CD1c-positive myeloid dendritic cell (primary cell): ENCODE results near the gene PTGDS.
"Not testable (repeated sequence)": the region's sequence is repeated elsewhere in the genome, so short reads cannot be mapped to it uniquely, and the experiment has no call there.

Source experiments
- DNase-seq: peaks from one replicate; pipeline ENCODE4 v3.0.0-alpha.2; 2016; ENCODE audit errors: extremely low spot score

The PTGDS gene

DNA sequence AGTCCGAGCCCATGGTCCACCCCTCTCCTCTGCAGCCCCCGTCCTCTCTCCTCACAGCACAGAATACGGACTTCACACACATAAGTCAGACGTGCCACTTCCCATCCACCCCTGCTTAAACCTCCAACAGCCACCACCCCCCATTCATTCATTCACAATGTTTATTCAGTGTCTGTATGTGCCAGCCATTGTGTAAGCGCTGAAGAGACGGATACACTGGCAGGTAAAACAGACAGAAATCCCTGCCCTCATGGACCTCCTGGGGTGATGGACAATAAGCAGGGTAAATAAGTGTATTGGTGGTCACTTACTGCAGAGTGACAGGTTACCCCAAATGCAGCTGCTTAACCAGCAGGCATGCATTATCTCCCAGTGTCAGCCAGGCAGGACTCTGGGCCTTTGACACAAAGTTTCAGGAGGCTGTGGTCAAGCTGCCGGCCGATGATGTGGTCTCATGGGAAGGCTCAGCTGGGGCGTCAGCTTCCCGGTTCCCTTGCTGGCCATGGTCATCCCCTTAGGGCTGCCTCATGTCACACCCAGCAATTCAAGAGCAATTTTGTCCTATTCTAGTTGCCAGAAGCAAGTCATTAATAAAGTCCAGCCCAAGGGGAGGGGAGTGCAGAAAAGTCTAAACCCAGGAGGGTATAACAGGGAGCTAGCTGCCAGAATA is 13.1 kb downstream of the PTGDS start:
- no peak for DNase-seq

GRCh38 chr9:136991993-136992818 is 14.9 kb downstream of the PTGDS start, which contains the start of gene PAXX:
TSS of gene PAXX (plus strand) at chr9:136992422. CDS start at chr9:136992444, 22 bp downstream.
- DNase-seq: peak; percentile 95

- DNase-seq: no peak
Measured at GRCh38 chr9:136992819-136993369, 15.6 kb downstream of the PTGDS start.

DNA sequence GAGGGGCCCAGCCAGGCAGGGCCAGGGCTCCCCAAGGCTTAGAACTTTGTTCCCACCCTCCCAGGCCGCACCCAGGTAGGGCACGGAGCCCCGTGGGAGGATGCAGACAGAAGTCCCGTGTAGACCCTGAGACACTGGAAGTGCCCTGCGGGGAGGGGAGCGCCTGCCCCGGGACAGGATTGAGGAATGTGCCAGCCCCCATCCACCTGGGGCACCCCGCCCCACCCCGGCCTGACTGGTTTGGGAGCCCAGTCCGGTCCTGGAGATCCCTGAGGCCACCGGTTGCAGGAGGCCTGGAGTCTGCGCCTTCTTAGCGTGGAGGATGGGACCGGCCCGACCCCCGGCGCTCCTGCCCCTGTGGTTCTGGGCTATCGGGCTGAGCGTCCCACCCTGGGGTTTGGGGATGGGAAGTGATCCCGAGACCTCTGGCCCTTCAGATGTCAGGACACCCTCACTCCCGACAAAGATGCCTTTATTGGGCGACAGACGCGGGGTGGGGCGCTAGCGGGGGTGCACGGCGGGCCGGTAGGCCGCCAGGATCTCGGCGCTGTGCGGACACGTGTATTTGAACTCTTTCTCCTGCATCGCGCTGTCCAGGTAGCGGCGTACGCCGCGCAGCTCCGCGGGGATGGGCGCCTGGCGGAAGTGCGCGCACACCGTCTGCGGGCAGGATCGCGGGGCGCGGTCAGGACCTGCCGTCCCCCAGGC is 17.0 kb downstream of the PTGDS start:
- no peak for DNase-seq

DNA sequence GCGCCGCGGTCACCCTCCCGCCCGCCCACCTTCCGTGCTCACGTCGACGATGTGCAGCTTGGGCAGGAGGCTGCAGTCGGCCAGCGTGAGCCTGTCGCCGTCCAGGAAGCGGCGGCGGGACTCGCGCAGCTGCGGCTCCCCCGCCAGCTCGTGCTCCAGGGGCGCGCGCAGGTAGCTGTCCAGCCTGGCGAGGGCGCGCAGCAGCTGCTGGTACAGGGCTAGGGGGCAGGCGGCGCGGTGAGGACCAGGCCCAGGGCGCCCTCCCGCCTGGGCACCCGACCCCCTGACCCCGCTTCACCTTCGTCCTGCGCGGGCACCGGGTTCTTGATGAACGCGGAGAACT is 17.6 kb downstream of the PTGDS start:
- DNase-seq: no peak

DNA sequence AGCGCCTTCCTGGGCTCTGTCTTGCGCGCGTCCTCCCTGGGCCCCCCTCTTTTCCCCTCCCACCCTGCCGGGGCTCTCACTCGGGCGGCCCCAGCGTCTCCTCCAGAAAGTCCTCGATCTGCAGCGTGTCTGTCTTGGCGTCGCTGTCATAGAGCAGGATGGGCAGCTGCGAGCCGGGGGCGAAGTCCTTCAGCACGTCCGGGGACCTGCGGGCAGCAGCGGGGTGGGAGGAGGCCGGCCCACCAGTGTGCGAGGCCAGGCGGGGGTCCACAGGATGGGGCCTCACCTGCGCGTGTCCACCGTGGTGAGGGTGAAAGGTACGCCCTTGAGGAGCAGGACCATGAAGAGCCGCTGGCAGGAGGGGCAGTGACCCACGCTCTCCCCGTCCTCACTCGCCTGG is 18.1 kb downstream of the PTGDS start:
- no peak for DNase-seq

GRCh38 chr9:136995772-136996311 is 18.5 kb downstream of the PTGDS start:
- DNase-seq: no peak

GRCh38 chr9:136996361-136997292 is 19.3 kb downstream of the PTGDS start, which contains the start of gene CLIC3:
TSS of gene CLIC3 (minus strand) at chr9:136996568. CDS start at chr9:136996543, 25 bp downstream.
- DNase-seq: peak; percentile 56

GRCh38 chr9:136997371-136997770 is 20.1 kb downstream of the PTGDS start:
- DNase-seq: no peak

DNA sequence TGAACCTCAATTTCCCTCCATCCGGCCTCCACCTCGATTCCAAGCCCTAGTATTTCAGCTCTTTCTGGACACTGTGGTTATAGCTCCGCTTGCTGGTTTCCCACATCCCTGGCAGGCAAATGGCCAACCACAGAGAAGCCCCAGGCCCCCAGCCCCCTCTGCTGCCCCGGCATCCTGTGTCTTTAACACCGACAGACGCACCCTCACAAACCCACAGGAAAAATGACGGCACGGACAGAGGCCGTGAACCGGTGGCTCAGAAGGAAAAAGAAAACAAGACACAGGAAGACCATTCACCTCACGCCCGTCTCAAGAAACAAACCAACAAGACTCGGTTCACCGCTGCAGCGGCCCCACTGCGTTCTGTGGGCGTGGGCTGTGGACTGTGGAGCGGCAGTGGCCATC is 20.5 kb downstream of the PTGDS start:
- DNase-seq: no peak

GRCh38 chr9:137000177-137000930 is 23.1 kb downstream of the PTGDS start:
- DNase-seq: peak; percentile 72

DNA sequence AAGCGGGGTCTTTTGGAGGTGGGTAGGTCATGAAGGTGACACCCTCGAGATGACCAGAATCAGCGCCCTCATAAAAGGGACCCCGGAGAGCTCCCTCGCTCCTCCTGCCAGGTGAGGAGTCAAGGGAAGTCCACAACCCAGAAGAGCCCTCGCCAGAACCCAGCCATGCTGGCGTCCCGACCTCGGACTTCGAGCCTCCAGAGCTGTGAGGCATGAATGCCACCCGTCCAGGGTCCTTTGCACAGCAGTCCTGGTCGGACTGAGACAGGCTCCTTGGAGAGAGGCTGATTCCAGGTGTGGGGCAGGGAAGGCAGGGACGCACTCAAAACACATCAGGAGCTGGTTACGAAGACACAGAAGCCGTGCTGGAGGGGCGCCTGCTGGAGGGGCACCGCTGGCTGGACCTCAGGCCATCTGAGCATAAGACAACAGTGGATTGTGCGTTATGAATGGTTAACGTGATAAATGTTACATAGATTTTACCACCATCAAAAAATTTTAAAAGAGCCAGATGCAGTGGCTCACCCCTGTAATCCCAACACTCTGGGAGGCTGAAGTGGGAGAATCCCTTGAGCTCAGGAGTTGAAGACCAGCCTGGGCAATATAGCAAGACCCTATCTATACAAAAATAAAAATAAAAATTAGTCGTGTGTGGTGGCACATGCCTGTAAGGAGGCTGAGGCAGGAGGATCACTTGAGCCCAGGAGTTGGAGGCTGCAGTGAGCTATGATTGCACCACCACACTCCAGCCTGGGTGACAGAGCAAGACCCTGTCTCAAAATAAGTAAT is 24.7 kb downstream of the PTGDS start:
- DNase-seq: no peak

GRCh38 chr9:137002646-137003041 is 25.3 kb downstream of the PTGDS start:
- no peak for DNase-seq

DNA sequence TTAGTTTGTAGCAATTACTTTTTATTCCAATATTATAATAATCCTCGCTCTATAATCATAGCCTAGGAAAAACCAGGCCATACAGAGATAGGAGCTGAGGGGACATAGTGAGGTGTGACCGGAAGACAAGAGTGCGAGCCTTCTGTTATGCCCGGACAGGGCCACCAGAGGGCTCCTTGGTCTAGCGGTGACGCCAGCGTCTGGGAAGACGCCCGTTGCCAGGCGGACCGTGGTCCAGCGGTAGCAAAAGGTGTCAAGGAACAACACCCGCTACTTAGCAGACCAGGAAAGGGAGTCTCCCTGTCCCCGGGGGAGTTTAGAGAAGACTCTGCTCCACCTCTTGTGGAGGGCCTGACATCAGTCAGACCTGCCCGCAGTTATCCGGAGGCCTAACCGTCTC is 27.0 kb downstream of the PTGDS start:
- not testable (repeated sequence) for DNase-seq

DNA sequence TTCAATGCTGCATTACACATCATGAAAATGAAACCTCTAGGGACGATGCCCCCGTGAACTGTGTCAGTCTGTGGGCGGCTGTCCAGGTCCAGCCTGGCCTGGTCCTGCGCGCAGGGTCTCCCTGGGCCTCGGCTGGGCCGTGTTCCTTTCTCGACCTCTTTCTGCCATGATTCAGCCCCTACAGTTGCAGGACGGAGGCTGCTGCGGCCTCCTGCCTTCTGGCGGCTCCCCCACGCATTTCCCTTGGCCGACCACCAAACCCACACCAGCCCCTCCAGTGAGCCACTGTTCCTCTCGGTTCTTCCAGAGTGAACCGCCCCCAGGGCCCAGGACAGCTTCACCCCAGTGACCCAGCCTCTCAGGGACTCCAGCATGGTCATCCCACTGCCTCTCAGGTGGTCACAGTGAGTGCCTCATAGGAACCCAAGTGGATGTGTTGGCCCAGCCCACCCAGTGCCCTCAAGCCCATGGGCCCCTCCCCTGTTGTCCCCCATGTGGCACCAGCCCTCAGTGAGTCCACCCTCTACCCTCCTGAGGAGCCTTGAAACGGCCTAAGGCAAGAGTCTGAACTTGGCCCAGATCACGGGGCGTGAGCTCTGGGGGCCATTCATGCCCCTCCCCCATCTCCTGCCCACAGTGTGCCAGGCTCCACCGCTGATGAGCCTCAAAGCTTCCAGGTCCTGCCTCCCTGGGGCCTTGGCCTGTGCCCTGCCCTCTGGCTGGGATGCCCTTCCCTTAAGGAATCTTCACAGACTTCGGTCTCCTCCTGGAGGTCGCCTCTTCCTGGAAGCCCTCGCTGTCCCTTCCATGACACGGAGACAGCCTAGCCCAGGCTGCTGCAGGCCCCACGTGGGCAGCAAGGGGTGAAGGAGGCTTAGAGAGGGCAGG is 29.1 kb downstream of the PTGDS start:
- no peak for DNase-seq

DNA sequence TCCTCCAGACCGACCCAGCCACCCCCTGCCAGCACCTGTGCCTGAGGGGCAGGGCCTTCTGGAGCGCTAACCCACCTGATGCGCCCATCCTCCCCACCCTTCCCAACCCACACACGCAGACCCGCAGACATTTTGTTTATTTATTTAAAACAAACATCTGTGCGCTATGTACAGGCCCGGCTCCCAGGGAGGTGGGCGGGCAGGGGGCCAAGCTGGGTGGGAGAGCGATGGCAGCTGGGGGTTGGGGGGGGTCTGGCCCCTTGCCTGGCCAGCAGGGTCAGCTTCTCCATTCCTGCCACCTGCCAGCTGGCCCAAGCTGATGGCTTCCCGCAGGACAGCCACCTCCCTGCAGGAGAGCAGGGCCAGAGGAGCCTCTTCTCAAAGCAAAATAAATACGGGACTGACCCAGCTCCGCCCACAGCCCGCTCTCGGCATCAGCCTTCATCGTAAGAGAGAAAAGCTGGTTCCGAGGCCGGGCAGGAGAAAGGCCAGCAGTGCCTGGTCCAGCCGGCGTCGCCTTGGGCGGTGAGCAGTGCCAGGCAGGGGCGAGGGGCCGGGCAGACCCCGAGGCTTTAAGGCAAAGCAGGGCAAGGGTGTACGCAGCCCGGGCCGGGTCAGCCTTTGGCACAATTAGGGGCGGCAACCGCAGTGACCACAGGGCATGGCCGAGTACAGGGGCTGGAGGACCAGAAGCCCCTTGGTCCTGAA is 30.0 kb downstream of the PTGDS start:
- DNase-seq: no peak

DNA sequence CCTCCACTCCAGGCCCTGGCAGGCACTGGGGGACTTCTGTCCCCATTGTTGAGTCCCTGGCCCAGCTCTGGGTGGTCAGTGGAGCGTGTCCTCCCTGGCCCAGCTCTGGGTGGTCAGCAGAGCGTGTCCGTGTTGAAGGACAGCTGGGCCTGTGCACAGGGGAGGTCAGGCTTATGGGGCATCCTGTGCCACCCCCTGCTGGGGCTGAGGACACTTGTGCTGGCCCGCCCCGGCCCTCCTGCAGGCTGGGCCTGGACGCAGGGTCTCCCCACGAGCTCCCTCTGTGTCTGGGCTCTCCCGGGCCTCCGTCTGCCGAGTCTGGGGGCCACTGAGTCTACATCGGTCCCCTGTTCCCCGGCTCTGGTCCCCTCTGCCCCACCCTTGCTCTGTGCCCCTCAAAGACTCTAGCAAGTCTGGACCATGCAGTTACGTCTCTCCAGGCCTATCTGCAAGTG is 30.5 kb downstream of the PTGDS start:
- DNase-seq: no peak

GRCh38 chr9:137008312-137008711 is 31.0 kb downstream of the PTGDS start:
- no peak for DNase-seq
